NB4 (cell line): ENCODE data around the gene DYSF.

Source experiments
- CTCF ChIP-seq: IDR thresholded peaks from one replicate; pipeline ENCODE4 v1.5.1; 2012; ENCODE audit warnings: low read depth, low read length
- MAX ChIP-seq: IDR thresholded peaks from 2 replicates; pipeline ENCODE4 v1.6.1; 2011; ENCODE audit warnings: low read depth, low read length
- POLR2A ChIP-seq: IDR thresholded peaks from 2 replicates; pipeline ENCODE4 v1.6.1; 2011; ENCODE audit warnings: mild to moderate bottlenecking; ENCODE audit not compliant: insufficient read length; ENCODE audit errors: extremely low read depth

- TF ChIP-seq CTCF = no peak
- no peak for TF ChIP-seq POLR2A
- no peak for TF ChIP-seq MAX
Observed at GRCh38 chr2:71691747-71692441, 238.5 kb downstream of the DYSF start.
